Endothelial cell (in vitro differentiated cells): ENCODE data around the gene HDAC1. TPM values are rescaled to one million over a fixed set of nuclear protein-coding genes. Genes with fewer than 3 reads are reported as not detected.

Experiments used
- DNase-seq: peaks from one replicate; pipeline ENCODE4 v3.0.0; 2021; ENCODE audit warnings: low spot score
- H3K27ac Mint-ChIP-seq: one replicate; pipeline ENCODE4 v1.8.0; 2021; ENCODE audit warnings: mixed read lengths, inconsistent platforms; ENCODE audit not compliant: unreplicated experiment
- H3K27me3 Mint-ChIP-seq: one replicate; pipeline ENCODE4 v1.8.0; 2021; ENCODE audit warnings: mild to moderate bottlenecking, moderate library complexity, mixed read lengths, inconsistent platforms; ENCODE audit not compliant: unreplicated experiment
- H3K36me3 Mint-ChIP-seq: one replicate; pipeline ENCODE4 v1.8.0; 2021; ENCODE audit warnings: mild to moderate bottlenecking, low read depth, mixed read lengths, inconsistent platforms; ENCODE audit not compliant: unreplicated experiment
- H3K4me1 Mint-ChIP-seq: one replicate; pipeline ENCODE4 v1.8.0; 2021; ENCODE audit warnings: mild to moderate bottlenecking, mixed read lengths, inconsistent platforms; ENCODE audit not compliant: unreplicated experiment
- H3K4me3 Mint-ChIP-seq: one replicate; pipeline ENCODE4 v1.8.0; 2021; ENCODE audit warnings: mild to moderate bottlenecking, mixed read lengths, inconsistent platforms; ENCODE audit not compliant: unreplicated experiment
- H3K9me3 Mint-ChIP-seq: one replicate; pipeline ENCODE4 v1.8.0; 2021; ENCODE audit warnings: mixed read lengths, inconsistent platforms; ENCODE audit not compliant: unreplicated experiment
- total RNA-seq: library from RNA; stranded (reverse); fragmentation: NEBNext Ultra II Directional; extraction: Animal tissue kit (Norgen Biotek cat#: 25700); gene quantifications from one replicate; pipeline ENCODE4 v1.2.1, GENCODE V29; 2021; ENCODE audit not compliant: unreplicated experiment
- TF ChIP-seq, protein P1 (sequence below): fragments of 200-600 bp; sonication (generic); IDR thresholded peaks from one replicate; pipeline ENCODE4 v1.5.0; 2021; ENCODE audit warnings: antibody characterized with exemption; ENCODE audit not compliant: unreplicated experiment

Gene HDAC1
- total RNA-seq, 1 donor from 2014 or later, result 143 TPM

DNA sequence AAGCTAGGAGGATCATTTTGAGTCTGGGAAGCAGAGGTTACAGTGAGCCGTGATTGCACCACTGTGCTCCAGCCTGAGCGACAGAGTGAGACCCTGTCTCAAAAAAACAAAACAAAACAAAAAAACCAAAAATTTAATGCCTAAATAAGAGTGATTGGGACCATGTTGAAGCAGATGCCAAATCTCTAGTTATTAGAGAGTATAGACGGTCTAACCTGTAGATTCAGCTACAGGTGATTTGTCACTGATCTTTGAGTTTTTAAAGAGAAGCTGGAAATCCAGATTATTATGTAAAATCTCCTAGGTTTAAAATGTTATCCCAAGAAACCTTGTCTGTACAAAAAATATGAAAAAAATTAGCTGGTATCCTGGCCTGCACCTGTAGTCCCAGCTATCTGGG lies 11.5 kb downstream of the HDAC1 start:
- Mint-ChIP-seq H3K36me3 (peaks cover 27% of the 10 kb centered on the region), H3K4me1 (no peaks in the 10 kb centered on the region), H3K4me3 (no peak overlapping the region), H3K27ac (no peak overlapping the region), H3K9me3 (no peaks in the 10 kb centered on the region), H3K27me3 (no peaks in the 10 kb centered on the region)
- TF ChIP-seq, protein P1, sequence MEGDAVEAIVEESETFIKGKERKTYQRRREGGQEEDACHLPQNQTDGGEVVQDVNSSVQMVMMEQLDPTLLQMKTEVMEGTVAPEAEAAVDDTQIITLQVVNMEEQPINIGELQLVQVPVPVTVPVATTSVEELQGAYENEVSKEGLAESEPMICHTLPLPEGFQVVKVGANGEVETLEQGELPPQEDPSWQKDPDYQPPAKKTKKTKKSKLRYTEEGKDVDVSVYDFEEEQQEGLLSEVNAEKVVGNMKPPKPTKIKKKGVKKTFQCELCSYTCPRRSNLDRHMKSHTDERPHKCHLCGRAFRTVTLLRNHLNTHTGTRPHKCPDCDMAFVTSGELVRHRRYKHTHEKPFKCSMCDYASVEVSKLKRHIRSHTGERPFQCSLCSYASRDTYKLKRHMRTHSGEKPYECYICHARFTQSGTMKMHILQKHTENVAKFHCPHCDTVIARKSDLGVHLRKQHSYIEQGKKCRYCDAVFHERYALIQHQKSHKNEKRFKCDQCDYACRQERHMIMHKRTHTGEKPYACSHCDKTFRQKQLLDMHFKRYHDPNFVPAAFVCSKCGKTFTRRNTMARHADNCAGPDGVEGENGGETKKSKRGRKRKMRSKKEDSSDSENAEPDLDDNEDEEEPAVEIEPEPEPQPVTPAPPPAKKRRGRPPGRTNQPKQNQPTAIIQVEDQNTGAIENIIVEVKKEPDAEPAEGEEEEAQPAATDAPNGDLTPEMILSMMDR, result no peak
- no peak for DNase-seq

DNA sequence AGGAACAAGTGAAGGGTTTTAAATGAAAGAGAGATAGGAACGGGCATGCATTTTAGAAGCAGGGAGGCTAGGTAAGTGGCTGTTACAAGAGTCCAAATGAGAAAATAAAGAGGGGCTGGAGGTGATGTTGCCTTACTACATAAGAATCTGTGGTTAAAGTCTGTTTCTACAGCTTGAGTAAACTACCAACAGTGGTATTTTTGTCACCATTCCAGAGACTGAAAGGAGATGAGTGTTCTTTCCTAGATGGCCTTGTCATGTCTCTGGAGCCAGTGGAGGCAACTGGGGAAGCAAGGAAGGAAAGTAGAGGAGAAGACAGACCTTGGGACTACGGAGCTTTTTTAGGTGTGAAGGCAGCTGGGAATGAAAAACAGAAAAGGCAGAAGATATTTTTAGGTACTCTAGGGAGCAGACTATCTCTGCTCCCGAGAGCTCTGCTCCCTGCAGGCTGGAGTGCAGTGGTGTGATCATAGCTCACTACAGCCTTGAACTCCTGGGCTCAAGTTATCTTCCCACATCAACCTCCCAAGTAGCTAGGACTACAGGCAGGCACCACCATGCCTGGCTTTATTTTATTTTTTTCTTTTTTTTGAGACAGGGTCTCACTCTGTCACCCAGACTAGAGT lies 12.2 kb downstream of the HDAC1 start:
- no peak overlapping the region for H3K27ac Mint-ChIP-seq
- H3K36me3 Mint-ChIP-seq, result peaks cover 27% of the 10 kb centered on the region
- TF ChIP-seq, protein P1, result no peak
- no peaks in the 10 kb centered on the region for H3K27me3 Mint-ChIP-seq
- peak overlapping the region; percentile 47 for H3K4me3 Mint-ChIP-seq
- no peak for DNase-seq
- no peaks in the 10 kb centered on the region for H3K9me3 Mint-ChIP-seq
- H3K4me1 Mint-ChIP-seq, result no peaks in the 10 kb centered on the region

DNA sequence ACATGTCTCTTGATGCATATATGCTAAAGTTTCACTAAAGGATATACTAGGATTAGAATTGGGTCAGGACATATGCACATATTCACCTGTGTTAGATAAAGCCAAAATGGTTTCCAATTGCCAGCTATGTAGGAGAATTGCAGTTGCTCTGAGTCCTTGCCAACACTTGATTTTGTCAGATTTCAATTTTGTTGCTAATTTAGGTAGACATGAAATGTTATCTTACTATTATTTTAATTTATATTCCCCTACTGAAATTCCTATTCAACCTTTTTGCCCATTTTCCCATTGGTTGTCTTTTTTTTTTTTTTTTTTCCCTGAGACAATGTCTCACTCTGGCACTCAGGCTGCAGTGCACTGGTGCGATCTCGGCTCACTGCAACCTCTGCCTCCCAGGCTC lies 13.4 kb downstream of the HDAC1 start:
- no peak for DNase-seq
- TF ChIP-seq, protein P1, result no peak
- Mint-ChIP-seq H3K27me3 (no peaks in the 10 kb centered on the region), H3K36me3 (peaks cover 27% of the 10 kb centered on the region), H3K4me3 (peak overlapping the region; percentile 67), H3K9me3 (no peaks in the 10 kb centered on the region), H3K27ac (peak overlapping the region; percentile 42), H3K4me1 (no peaks in the 10 kb centered on the region)

DNA sequence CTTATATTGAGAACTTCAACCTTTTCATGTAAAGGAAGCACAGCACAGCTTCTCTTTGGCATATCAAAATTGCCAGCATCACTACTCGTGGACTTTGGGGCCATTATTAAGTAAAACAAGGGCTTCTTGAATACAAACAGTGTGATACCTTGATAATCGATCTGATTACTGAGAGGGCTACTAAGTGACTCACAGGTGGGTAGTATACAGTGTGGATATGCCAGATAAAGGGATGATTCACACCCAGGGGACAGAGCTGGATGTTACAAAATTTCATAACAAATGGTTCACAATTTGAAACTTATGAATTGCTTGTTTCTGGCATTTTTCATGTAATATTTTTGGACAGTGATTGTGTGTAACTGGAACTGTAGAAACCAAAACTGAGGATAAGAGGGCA lies 15.4 kb downstream of the HDAC1 start:
- DNase-seq, result no peak
- H3K36me3 Mint-ChIP-seq, result peaks cover 24% of the 10 kb centered on the region
- H3K9me3 Mint-ChIP-seq, result no peaks in the 10 kb centered on the region
- no peak overlapping the region for H3K4me3 Mint-ChIP-seq
- TF ChIP-seq, protein P1, result no peak
- peaks cover 2% of the 10 kb centered on the region for H3K27me3 Mint-ChIP-seq
- H3K27ac Mint-ChIP-seq, result no peak overlapping the region
- H3K4me1 Mint-ChIP-seq, result no peaks in the 10 kb centered on the region

DNA sequence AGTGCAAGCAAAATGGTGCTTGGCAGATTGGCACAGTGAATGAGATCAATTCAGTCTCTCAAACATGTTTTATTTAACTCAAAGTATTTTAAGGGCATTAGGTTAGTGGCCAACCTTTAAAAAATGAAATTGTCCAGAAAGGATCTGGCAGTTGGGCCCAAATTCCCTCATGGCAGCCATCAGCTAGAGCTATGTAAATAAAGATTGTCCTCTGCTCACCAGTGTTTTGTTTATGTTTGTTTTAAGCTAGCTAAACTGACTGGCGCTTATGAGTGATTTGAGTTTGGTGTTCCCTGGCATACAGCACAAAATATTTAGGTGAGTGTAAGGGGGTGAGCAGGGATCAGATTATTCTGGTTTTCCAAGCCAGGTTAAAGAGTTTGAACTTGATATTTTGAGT lies 18.1 kb downstream of the HDAC1 start:
- DNase-seq, result no peak
- Mint-ChIP-seq H3K4me3 (peak overlapping the region; percentile 31), H3K27me3 (peaks cover 2% of the 10 kb centered on the region), H3K9me3 (no peaks in the 10 kb centered on the region), H3K27ac (no peak overlapping the region), H3K4me1 (peaks cover 3% of the 10 kb centered on the region), H3K36me3 (peaks cover 10% of the 10 kb centered on the region)
- TF ChIP-seq, protein P1, result no peak
